Fibroblast of lung (primary cell): ENCODE results near the gene SPTBN5. TPM values are rescaled to one million over a fixed set of nuclear protein-coding genes. Genes with fewer than 3 reads are reported as not detected.

Experiments used
- DNase-seq, 2 donors: peaks; one replicate each; pipeline versions ENCODE4 v3.0.0 to v3.0.0-alpha.2; 2010; ENCODE audit warnings: low read depth in 2 of 2
- H2AFZ ChIP-seq: 2 replicates; pipeline ENCODE4 v1.5.1; 2012; ENCODE audit warnings: low read length, control low read depth, inconsistent platforms
- H3K27ac ChIP-seq: 2 replicates; pipeline ENCODE4 v1.5.1; 2011; ENCODE audit warnings: low read length, control low read depth; ENCODE audit not compliant: insufficient read depth
- H3K27me3 ChIP-seq: 2 replicates; pipeline ENCODE4 v1.5.1; 2011; ENCODE audit warnings: mild to moderate bottlenecking, low read length; ENCODE audit not compliant: control insufficient read depth, insufficient read depth
- H3K36me3 ChIP-seq: 2 replicates; pipeline ENCODE4 v1.5.1; 2011; ENCODE audit warnings: low read length; ENCODE audit not compliant: control insufficient read depth, insufficient read depth
- H3K4me1 ChIP-seq: 2 replicates; pipeline ENCODE4 v1.5.1; 2011; ENCODE audit warnings: low read length; ENCODE audit not compliant: control insufficient read depth, insufficient read depth; ENCODE audit errors: extremely low read depth
- H3K4me2 ChIP-seq: 2 replicates; pipeline ENCODE4 v1.5.1; 2011; ENCODE audit warnings: low read length, control low read depth; ENCODE audit not compliant: insufficient read depth; ENCODE audit errors: extremely low read depth
- H3K4me3 ChIP-seq, 4 experiments: fragments of 200-600 bp in 1 of 4; sonication (generic) in 1 of 4; replicated peaks in 1 of 4; 2 replicates each; pipeline ENCODE4 v1.5.1; 2011 to 2016; ENCODE audit warnings: low read length in 4 of 4, low read depth in 3 of 4, mild to moderate bottlenecking in 3 of 4, control low read depth in 2 of 4, inconsistent platforms in 1 of 4, mixed read lengths in 1 of 4; ENCODE audit not compliant: insufficient read depth in 1 of 4; ENCODE audit errors: control extremely low read depth in 1 of 4
- H3K79me2 ChIP-seq: 2 replicates; pipeline ENCODE4 v1.5.1; 2012; ENCODE audit warnings: mild to moderate bottlenecking, low read length, inconsistent platforms; ENCODE audit not compliant: control insufficient read depth, insufficient read depth
- H3K9ac ChIP-seq: 2 replicates; pipeline ENCODE4 v1.5.1; 2011; ENCODE audit warnings: mild to moderate bottlenecking, low read length, control low read depth; ENCODE audit not compliant: insufficient read depth
- H3K9me3 ChIP-seq: 2 replicates; pipeline ENCODE4 v1.5.1; 2012; ENCODE audit warnings: low read depth, low read length; ENCODE audit not compliant: control insufficient read depth, insufficient read depth
- H4K20me1 ChIP-seq: 2 replicates; pipeline ENCODE4 v1.5.1; 2011; ENCODE audit warnings: low read length; ENCODE audit not compliant: control insufficient read depth, insufficient read depth; ENCODE audit errors: extremely low read depth
- CTCF ChIP-seq, 2 donors: IDR thresholded peaks in 1 of 2; conservative IDR thresholded peaks in 1 of 2; 1 replicate in 1 of 2; 2 replicates in 1 of 2; pipeline ENCODE4 v1.5.1; 2011 to 2012; ENCODE audit warnings: low read length in 2 of 2, control low read depth in 1 of 2, inconsistent platforms in 1 of 2, low read depth in 1 of 2, mild to moderate bottlenecking in 1 of 2
- EZH2 ChIP-seq: IDR thresholded peaks from 2 replicates; pipeline ENCODE4 v1.5.1; 2012; ENCODE audit warnings: low read length, control low read depth, mild to moderate bottlenecking; ENCODE audit errors: missing control alignments
- polyA plus RNA-seq, 2 donors: library from polyadenylated mRNA; depleted of rRNA in 1 of 2; stranded (reverse) in 1 of 2; unstranded in 1 of 2; fragments of >200 nt; gene quantifications; 2 replicates each; pipeline ENCODE4 v1.2.1, GENCODE V29; 2011 to 2012; ENCODE audit warnings: missing spikeins in 1 of 2
- total RNA-seq: library from RNA; depleted of rRNA; stranded (reverse); fragments of >200 nt; gene quantifications from 2 replicates; pipeline ENCODE4 v1.2.1, GENCODE V29; 2014

The SPTBN5 gene
- total and polyA plus RNA-seq, 2 donors (not counting 1 experiment from before 2014, with no cell fraction given) = 0.43 to 0.66 TPM

- no peaks in the 10 kb centered on the region for H3K9me3 ChIP-seq
- no peaks in the 10 kb centered on the region for H3K27me3 ChIP-seq
- DNase-seq = no peak
- TF ChIP-seq EZH2 = no peak
- no peak for TF ChIP-seq CTCF (conservative IDR thresholded peaks at IDR 0.05 in 1 of 2, IDR thresholded peaks at IDR 0.05 in 1 of 2; ENCODE audit: low read depth in 1 of 2, low read length in 2 of 2)
- H2AFZ ChIP-seq = no peak overlapping the region
- H3K36me3 ChIP-seq = peaks cover 1% of the 10 kb centered on the region
- no peak overlapping the region for H3K27ac ChIP-seq
- H3K4me3 ChIP-seq = no peak overlapping the region
- no peaks in the 10 kb centered on the region for H3K4me1 ChIP-seq
- H3K9ac ChIP-seq = no peak overlapping the region
- no peaks in the 10 kb centered on the region for H3K79me2 ChIP-seq
- no peaks in the 10 kb centered on the region for H4K20me1 ChIP-seq
- H3K4me2 ChIP-seq = no peak overlapping the region
These were observed 40.9 kb downstream of the SPTBN5 start for GRCh38 chr15:41852736-41853590.

GRCh38 chr15:41851755-41852370 lies 42.0 kb downstream of the SPTBN5 start:
- H3K4me2 ChIP-seq = no peak overlapping the region
- no peak overlapping the region for H2AFZ ChIP-seq
- no peak for DNase-seq
- H3K27me3 ChIP-seq = no peaks in the 10 kb centered on the region
- H3K36me3 ChIP-seq = peaks cover 2% of the 10 kb centered on the region
- H3K9ac ChIP-seq = no peak overlapping the region
- no peaks in the 10 kb centered on the region for H3K9me3 ChIP-seq
- H3K79me2 ChIP-seq = no peaks in the 10 kb centered on the region
- H3K27ac ChIP-seq = no peak overlapping the region
- H3K4me3 ChIP-seq = no peak overlapping the region
- TF ChIP-seq EZH2 (no peak), CTCF (conservative IDR thresholded peaks at IDR 0.05 in 1 of 2, IDR thresholded peaks at IDR 0.05 in 1 of 2; ENCODE audit: low read depth in 1 of 2, low read length in 2 of 2) (no peak)
- no peaks in the 10 kb centered on the region for H4K20me1 ChIP-seq
- no peaks in the 10 kb centered on the region for H3K4me1 ChIP-seq

- Histone ChIP-seq H2AFZ (no peak overlapping the region), H3K79me2 (no peaks in the 10 kb centered on the region), H3K9ac (no peak overlapping the region), H3K27ac (no peak overlapping the region), H4K20me1 (no peaks in the 10 kb centered on the region), H3K4me3 (no peak overlapping the region), H3K36me3 (peaks cover 2% of the 10 kb centered on the region), H3K27me3 (no peaks in the 10 kb centered on the region), H3K4me1 (no peaks in the 10 kb centered on the region), H3K9me3 (no peaks in the 10 kb centered on the region), H3K4me2 (no peak overlapping the region)
- TF ChIP-seq CTCF (conservative IDR thresholded peaks at IDR 0.05 in 1 of 2, IDR thresholded peaks at IDR 0.05 in 1 of 2; ENCODE audit: low read depth in 1 of 2, low read length in 2 of 2) (no peak), EZH2 (no peak)
- no peak for DNase-seq
These were observed 42.7 kb downstream of the SPTBN5 start for GRCh38 chr15:41851167-41851523.
